Measurements from ENCODE around the gene COX6A2.

DNA sequence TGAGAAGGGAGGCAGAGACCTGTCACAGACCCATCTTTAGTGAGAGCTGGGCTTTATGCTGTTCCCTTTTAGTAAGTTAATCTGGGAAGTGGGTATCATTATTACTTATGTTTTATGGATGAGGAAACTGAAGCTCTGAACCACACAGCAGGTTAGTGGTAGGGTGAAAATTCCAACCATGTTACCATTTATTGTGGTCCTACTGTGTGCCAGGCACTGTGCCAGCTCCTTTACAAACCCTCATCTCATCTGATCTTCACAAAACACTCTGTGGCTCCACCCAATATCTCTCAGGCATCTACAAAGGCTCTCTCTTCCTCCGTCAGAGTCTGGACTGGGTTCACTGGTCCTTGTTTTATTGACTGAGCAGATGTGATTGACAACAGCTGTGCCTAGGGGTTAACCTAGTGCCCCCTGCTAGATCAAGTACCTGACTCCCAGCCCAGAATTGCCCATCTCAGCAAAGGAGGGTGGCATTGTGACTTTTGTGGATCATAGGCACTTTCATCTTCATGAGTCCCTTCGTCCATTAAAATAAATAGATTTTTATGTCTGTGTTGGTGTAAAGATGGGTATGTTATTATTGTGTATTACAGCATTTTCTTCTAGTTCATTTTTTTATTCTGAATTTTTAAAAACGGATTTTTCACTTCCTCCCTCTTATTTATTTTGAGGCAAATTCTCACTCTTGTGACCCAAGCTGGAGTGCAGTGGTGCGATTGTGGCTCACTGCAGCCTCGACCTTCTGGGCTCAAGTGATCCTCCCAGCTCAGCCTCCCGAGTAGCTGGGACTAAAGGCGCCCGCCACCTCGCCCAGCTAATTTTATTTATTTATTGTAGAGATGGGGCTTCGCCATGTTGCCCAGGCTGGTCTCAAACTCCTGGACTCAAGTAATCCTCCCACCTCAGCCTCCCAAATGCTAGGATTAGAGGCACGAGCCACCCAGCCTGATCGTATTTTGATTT lies 46.9 kb upstream of the COX6A2 start:
- TF ChIP-seq EZH2phosphoT487 (IDR thresholded peaks at IDR 0.05; ENCODE audit: insufficient read depth, low read depth) (no peak), EZH2 (IDR thresholded peaks at IDR 0.05; ENCODE audit: insufficient read depth, poor library complexity, severe bottlenecking) (no peak)

Measured in GM23248 (cell line).